GM21447 (cell line): ENCODE measurements around the gene DPP10.
"Not testable (repeated sequence)": the region's sequence is repeated elsewhere in the genome, so short reads cannot be mapped to it uniquely, and the experiment has no call there.

Source experiments
- ATAC-seq: cut with Tn5 transposase; IDR thresholded peaks from one replicate; pipeline ENCODE4 v1.9.1; 2021; ENCODE audit not compliant: unreplicated experiment

DPP10 gene

DNA sequence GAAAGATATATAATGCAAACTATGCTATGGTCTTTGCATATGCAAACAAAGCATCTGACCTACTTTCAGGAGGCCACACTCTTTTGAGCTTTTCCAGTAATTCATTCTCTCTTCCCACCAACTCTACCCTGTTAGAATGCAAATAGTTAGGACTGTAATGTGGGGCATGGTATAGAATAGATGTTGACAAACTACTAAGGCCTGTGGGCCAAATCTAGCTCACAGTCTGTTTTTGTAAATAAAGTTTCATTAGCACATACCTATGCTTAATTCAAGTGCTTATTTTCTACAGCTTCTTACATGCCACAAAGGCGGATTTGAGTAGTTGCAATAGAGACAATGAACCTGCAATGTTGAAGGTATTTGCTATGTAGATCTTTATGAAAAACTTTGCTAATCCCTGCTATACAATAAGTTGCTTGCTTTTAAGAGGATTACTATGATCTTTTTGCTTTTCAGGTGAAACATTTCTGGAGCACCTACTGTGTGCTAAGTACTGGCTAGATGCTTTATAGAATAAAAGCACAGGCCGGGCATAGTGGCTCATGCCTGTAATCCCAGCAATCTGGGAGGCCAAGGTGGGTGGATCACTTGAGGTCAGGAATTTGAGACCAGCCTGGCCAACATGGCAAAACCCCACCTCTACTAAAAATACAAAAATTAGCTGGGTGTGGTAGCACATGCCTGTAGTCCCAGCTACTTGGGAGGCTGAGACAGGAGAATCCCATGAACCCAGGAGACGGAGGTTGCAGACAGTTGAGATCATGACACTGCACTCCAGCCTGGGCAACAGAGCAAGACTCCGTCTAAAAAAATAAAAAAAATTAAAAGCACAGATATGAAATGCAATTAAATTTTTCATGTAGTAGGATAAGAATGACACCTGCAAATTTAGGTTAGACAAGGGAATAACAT lies 267.8 kb downstream of the DPP10 start:
- no peak for ATAC-seq

DNA sequence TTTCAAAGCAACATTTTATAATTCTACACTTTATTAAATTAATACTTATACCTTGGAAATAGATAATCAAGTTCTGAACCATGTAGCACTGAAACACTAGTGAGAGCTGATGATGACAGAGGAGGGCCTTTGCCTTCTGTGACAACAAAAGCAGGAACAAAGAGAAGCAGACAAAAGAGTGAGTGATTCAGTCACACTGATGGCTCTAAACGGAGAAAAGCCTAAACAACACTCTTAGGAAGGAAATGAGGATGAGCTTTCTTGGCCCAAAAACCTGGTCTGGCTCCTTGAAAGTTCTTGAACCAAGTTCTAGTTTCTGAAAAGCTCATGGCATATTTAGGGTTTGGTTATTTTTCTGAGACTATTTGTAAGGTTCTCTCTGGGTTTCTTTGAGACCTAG lies 271.9 kb downstream of the DPP10 start:
- ATAC-seq, result no peak

GRCh38 chr2:114717049-114717448 lies 274.6 kb downstream of the DPP10 start:
- ATAC-seq, result no peak

GRCh38 chr2:114724454-114724853 lies 282.0 kb downstream of the DPP10 start:
- ATAC-seq, result no peak

- ATAC-seq, result no peak
Measured at GRCh38 chr2:114727012-114727411, 284.6 kb downstream of the DPP10 start.

- no peak for ATAC-seq
Measured at GRCh38 chr2:114728372-114728771, 285.9 kb downstream of the DPP10 start.

- no peak for ATAC-seq
Measured at GRCh38 chr2:114729026-114729425, 286.6 kb downstream of the DPP10 start.

- ATAC-seq, result no peak
Measured at GRCh38 chr2:114735126-114735525, 292.7 kb downstream of the DPP10 start.

DNA sequence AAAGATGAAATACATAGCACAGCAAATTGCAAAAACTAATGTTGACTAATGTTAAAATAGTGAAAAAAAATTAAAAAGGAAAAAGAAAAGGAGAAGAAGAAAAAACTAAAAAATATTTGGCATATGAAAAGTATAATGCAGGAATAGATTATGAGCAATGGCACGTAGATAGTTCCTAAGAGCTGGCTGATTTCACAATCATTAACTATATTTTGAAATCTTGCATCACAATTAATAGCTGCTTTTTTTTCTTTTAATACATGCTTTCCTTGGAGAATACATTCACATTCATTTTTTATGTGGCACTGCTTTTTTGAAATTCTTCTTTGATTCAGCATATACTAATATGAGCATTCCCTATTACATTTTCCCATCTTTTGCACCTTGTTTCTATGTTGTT lies 299.8 kb downstream of the DPP10 start:
- ATAC-seq, result no peak

DNA sequence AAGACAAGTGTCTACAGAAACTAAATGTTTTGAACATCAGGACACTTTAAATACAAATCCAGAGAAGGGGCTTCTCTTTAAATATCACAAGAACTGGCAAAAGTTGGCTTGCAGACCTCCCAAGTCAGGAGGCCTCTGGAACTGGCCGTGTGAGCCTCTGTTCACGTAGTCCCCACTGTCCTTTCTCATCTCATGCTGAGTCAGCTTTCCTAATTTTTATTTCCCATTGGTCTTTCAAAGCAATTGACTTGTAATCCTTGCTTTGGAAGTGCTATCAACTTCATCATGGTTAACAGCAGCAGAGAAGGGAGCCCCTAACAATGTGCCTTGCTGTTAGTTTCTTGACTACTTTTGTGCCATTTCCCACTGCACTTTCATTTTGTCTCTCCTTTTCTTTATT lies 303.3 kb downstream of the DPP10 start:
- ATAC-seq, result no peak

DNA sequence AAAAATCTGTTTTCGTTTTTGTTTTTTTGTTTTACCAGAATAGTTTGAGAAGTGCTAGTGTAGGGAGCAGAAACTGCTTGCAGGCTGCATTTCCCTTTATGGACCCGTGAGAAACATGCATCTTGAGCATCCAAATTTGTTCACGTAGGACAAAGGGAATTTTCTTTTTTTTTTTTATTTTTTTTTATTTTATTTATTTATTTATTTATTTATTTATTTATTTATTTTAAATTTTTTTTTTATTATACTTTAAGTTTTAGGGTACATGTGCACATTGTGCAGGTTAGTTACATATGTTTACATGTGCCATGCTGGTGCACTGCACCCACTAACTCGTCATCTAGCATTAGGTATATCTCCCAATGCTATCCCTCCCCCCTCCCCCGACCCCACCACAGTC lies 305.7 kb downstream of the DPP10 start:
- not testable (repeated sequence) for ATAC-seq

- ATAC-seq, result no peak
Measured at GRCh38 chr2:114752425-114752824, 310.0 kb downstream of the DPP10 start.

GRCh38 chr2:114753145-114753544 lies 310.7 kb downstream of the DPP10 start:
- no peak for ATAC-seq

- ATAC-seq, result no peak
Measured at GRCh38 chr2:114754907-114755563, 312.6 kb downstream of the DPP10 start.

DNA sequence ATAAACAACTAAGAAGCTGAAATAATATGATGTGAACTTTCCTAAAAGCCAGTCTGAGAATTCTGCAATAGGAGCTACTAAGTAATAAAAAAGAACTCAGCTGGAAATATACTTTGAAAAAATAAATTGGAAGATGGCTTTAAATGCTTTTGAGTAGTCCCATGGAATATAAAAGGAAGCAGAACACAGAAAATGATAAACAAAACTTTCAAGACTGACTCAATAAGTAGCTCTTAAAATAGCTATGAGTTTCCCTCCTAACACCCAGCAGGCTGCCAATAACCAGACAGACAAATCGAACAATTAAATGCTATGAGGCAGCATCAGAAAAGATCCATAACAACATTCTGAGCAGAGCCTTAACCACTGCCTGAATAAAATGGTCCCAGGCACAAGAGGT lies 319.9 kb downstream of the DPP10 start:
- ATAC-seq, result no peak

- no peak for ATAC-seq
Measured at GRCh38 chr2:114762986-114763385, 320.5 kb downstream of the DPP10 start.

- no peak for ATAC-seq
Measured at GRCh38 chr2:114769110-114769509, 326.7 kb downstream of the DPP10 start.

GRCh38 chr2:114769991-114770390 lies 327.6 kb downstream of the DPP10 start:
- no peak for ATAC-seq

DNA sequence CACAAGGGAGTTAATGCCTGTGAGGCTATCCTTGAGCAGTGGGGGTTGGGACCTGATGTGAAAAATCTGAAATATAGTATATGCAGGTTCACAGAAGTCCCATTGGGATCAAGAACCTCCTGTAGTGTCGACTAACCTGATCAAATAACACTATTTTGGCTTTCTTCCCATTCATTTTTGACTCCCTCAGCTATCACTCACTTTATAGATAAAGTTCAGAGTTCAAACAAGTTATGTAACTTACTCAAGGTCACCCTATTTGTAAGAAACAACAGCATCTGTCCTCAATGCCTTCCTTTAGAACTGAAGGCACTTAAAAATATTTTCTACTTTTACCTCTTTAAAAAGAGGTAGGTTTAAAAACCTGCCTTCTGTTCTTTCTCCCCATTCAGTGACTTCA lies 341.6 kb downstream of the DPP10 start:
- ATAC-seq, result no peak

DNA sequence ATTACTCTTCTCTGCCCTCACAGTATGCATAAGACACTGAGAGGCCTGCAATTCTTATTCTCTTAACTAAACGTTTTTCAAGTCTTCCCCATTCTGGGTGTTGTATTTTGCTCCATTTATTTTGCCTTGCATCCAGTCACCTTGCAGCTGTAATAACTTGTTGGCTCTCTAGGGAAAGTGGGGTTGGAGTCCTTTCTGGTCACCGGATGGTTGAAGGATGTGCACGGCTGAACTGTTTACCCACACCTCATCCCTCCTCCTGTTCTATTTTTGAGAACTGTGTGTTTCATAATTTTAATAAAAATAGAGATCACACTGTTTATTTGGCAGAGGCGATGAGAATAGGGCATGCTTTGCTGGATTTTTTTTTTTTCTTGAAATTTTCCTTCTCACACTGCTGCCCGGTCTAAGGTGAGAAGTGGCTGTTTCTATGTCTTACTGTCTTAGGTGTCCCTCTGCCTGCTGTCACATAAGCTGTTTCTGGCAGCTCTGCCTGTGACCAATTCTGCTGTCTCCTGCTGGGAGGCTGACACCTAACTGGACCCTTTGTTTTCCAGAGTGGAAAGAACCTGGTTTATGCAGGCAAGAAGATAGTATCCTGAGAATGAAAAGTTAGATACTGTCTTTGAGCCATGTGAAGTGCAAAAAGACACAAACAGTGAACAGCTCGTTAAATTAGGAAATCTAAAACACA lies 342.6 kb downstream of the DPP10 start:
- no peak for ATAC-seq

- no peak for ATAC-seq
Measured at GRCh38 chr2:114786901-114787300, 344.5 kb downstream of the DPP10 start.

DNA sequence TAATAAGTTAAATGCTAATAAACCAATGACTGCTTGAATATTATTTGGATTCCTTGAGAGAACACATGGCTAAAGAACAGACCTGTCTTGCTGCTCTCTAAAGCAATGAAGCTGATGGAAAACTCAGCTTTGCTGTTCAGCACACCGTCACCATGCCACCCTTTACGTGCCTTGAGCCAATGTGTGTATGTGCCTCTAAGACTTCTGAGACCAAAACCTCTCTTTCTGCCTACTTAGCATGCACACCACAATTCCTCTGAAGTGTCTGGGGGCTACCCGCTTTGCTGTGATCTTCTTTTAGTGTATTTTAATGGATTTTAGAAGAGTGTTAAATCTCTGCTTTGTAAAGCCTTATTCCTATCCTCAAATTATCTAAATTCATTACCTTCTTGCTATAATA lies 345.0 kb downstream of the DPP10 start:
- no peak for ATAC-seq
